Activated CD4-positive, alpha-beta T cell treated with anti-CD3 and anti-CD28 coated beads, Interleukin-2, amount 10 ng/mL, durations not matched to agents 24 days and 14 days (primary cell): ENCODE data around the gene ATP6V1D. TPM values are rescaled to one million over a fixed set of nuclear protein-coding genes. Genes with fewer than 3 reads are reported as not detected.
"Not testable (repeated sequence)": the region's sequence is repeated elsewhere in the genome, so short reads cannot be mapped to it uniquely, and the experiment has no call there.

Source experiments
- DNase-seq: peaks from one replicate; pipeline ENCODE4 v3.0.0; 2022
- H3K27ac Mint-ChIP-seq: one replicate; pipeline ENCODE4 v1.8.0; 2022; ENCODE audit warnings: mild to moderate bottlenecking, mixed read lengths
- H3K27me3 Mint-ChIP-seq: one replicate; pipeline ENCODE4 v1.8.0; 2022; ENCODE audit warnings: mixed read lengths
- H3K36me3 Mint-ChIP-seq: one replicate; pipeline ENCODE4 v1.8.0; 2022; ENCODE audit warnings: low read depth, mild to moderate bottlenecking, mixed read lengths
- H3K4me1 Mint-ChIP-seq: one replicate; pipeline ENCODE4 v1.8.0; 2021; ENCODE audit warnings: mixed read lengths
- H3K4me3 Mint-ChIP-seq: one replicate; pipeline ENCODE4 v1.8.0; 2022; ENCODE audit warnings: mild to moderate bottlenecking, moderate library complexity, mixed read lengths
- H3K9me3 Mint-ChIP-seq: one replicate; pipeline ENCODE4 v1.8.0; 2021; ENCODE audit warnings: mixed read lengths
- intact Hi-C: fragments of 100-400 bp; cut with micrococcal nuclease; formaldehyde crosslinking; loops from one replicate; pipeline ENCODE4 v1.15.1; 2023
- total RNA-seq: library from RNA; stranded (reverse); gene quantifications from 2 replicates; pipeline ENCODE4 v1.2.3, GENCODE V29; 2022

Gene ATP6V1D
- total RNA-seq, 1 donor from 2014 or later: 30.1 TPM

GRCh38 chr14:67357186-67357968 is 2.2 kb downstream of the ATP6V1D start:
- no peak for DNase-seq
- peaks cover 14% of the 10 kb centered on the region for H3K36me3 Mint-ChIP-seq
- intact Hi-C loops: loop anchor here (5.0 kb wide), 1 partner anchor 190 kb away; no protein-coding TSS in a partner anchor
- no peaks in the 10 kb centered on the region for H3K9me3 Mint-ChIP-seq
- H3K27ac Mint-ChIP-seq: no peak overlapping the region
- H3K4me3 Mint-ChIP-seq: peak overlapping the region; percentile 94
- H3K27me3 Mint-ChIP-seq: peaks cover 4% of the 10 kb centered on the region
- peaks cover 31% of the 10 kb centered on the region for H3K4me1 Mint-ChIP-seq

GRCh38 chr14:67352055-67352454 is 7.5 kb downstream of the ATP6V1D start:
- H3K9me3 Mint-ChIP-seq: no peaks in the 10 kb centered on the region
- no peak overlapping the region for H3K27ac Mint-ChIP-seq
- intact Hi-C loops: no loop called here
- peaks cover 3% of the 10 kb centered on the region for H3K4me1 Mint-ChIP-seq
- peaks cover 17% of the 10 kb centered on the region for H3K36me3 Mint-ChIP-seq
- no peaks in the 10 kb centered on the region for H3K27me3 Mint-ChIP-seq
- H3K4me3 Mint-ChIP-seq: no peak overlapping the region
- no peak for DNase-seq

GRCh38 chr14:67345583-67345982 is 14.0 kb downstream of the ATP6V1D start:
- Mint-ChIP-seq H3K4me3 (no peak overlapping the region), H3K4me1 (no peaks in the 10 kb centered on the region), H3K36me3 (peaks cover 40% of the 10 kb centered on the region), H3K27ac (no peak overlapping the region), H3K9me3 (no peaks in the 10 kb centered on the region), H3K27me3 (no peaks in the 10 kb centered on the region)
- intact Hi-C loops: no loop called here
- DNase-seq: no peak

- intact Hi-C loops: no loop called here
- H3K36me3 Mint-ChIP-seq: peaks cover 35% of the 10 kb centered on the region
- no peaks in the 10 kb centered on the region for H3K27me3 Mint-ChIP-seq
- no peaks in the 10 kb centered on the region for H3K9me3 Mint-ChIP-seq
- no peak overlapping the region for H3K27ac Mint-ChIP-seq
- no peaks in the 10 kb centered on the region for H3K4me1 Mint-ChIP-seq
- DNase-seq: no peak
- no peak overlapping the region for H3K4me3 Mint-ChIP-seq
Observed at GRCh38 chr14:67343601-67344230, 15.9 kb downstream of the ATP6V1D start.

GRCh38 chr14:67341231-67341630 is 18.4 kb downstream of the ATP6V1D start:
- H3K9me3 Mint-ChIP-seq, H3K4me1 Mint-ChIP-seq, H3K27ac Mint-ChIP-seq, DNase-seq, H3K27me3 Mint-ChIP-seq, intact Hi-C loops, H3K4me3 Mint-ChIP-seq: not testable (repeated sequence)
- H3K36me3 Mint-ChIP-seq: peaks cover 40% of the 10 kb centered on the region

GRCh38 chr14:67335781-67336180 is 23.8 kb downstream of the ATP6V1D start:
- peaks cover 42% of the 10 kb centered on the region for H3K36me3 Mint-ChIP-seq
- no peak overlapping the region for H3K4me3 Mint-ChIP-seq
- no peak overlapping the region for H3K27ac Mint-ChIP-seq
- intact Hi-C loops: no loop called here
- H3K27me3 Mint-ChIP-seq: no peaks in the 10 kb centered on the region
- H3K4me1 Mint-ChIP-seq: no peaks in the 10 kb centered on the region
- no peaks in the 10 kb centered on the region for H3K9me3 Mint-ChIP-seq
- DNase-seq: no peak

GRCh38 chr14:67332468-67332867 is 27.1 kb downstream of the ATP6V1D start:
- H3K36me3 Mint-ChIP-seq: peaks cover 35% of the 10 kb centered on the region

GRCh38 chr14:67331368-67332125 is 28.1 kb downstream of the ATP6V1D start:
- Mint-ChIP-seq H3K4me1 (peaks cover 1% of the 10 kb centered on the region), H3K36me3 (peaks cover 38% of the 10 kb centered on the region), H3K4me3 (no peak overlapping the region), H3K27ac (no peak overlapping the region), H3K27me3 (no peaks in the 10 kb centered on the region), H3K9me3 (no peaks in the 10 kb centered on the region)
- DNase-seq: peak; percentile 29
- intact Hi-C loops: no loop called here

More at GRCh38 chr14:67332468-67332867, 27.1 kb downstream of the ATP6V1D start:
- peak; percentile 15 for DNase-seq
- H3K27me3 Mint-ChIP-seq: no peaks in the 10 kb centered on the region
- H3K4me3 Mint-ChIP-seq: no peak overlapping the region
- H3K27ac Mint-ChIP-seq: no peak overlapping the region
- intact Hi-C loops: no loop called here
- H3K4me1 Mint-ChIP-seq: peaks cover 1% of the 10 kb centered on the region
- no peaks in the 10 kb centered on the region for H3K9me3 Mint-ChIP-seq

GRCh38 chr14:67329666-67330065 is 29.9 kb downstream of the ATP6V1D start:
- H3K9me3 Mint-ChIP-seq, intact Hi-C loops, H3K27me3 Mint-ChIP-seq, H3K4me3 Mint-ChIP-seq, H3K4me1 Mint-ChIP-seq, H3K27ac Mint-ChIP-seq: not testable (repeated sequence)
- peaks cover 33% of the 10 kb centered on the region for H3K36me3 Mint-ChIP-seq
- DNase-seq: peak; percentile 6

GRCh38 chr14:67319142-67319541 is 40.5 kb downstream of the ATP6V1D start:
- Mint-ChIP-seq H3K27me3 (no peaks in the 10 kb centered on the region), H3K36me3 (no peaks in the 10 kb centered on the region), H3K9me3 (no peaks in the 10 kb centered on the region), H3K27ac (no peak overlapping the region), H3K4me1 (no peaks in the 10 kb centered on the region), H3K4me3 (no peak overlapping the region)
- DNase-seq: no peak
- intact Hi-C loops: no loop called here

- intact Hi-C loops: no loop called here
- H3K27me3 Mint-ChIP-seq: no peaks in the 10 kb centered on the region
- H3K36me3 Mint-ChIP-seq: no peaks in the 10 kb centered on the region
- H3K27ac Mint-ChIP-seq: no peak overlapping the region
- H3K9me3 Mint-ChIP-seq: no peaks in the 10 kb centered on the region
- H3K4me1 Mint-ChIP-seq: no peaks in the 10 kb centered on the region
- no peak for DNase-seq
- H3K4me3 Mint-ChIP-seq: no peak overlapping the region
Observed at GRCh38 chr14:67317822-67318221, 41.8 kb downstream of the ATP6V1D start.

GRCh38 chr14:67313153-67313552 is 46.5 kb downstream of the ATP6V1D start:
- no peaks in the 10 kb centered on the region for H3K4me1 Mint-ChIP-seq
- intact Hi-C loops: no loop called here
- DNase-seq: peak; percentile 10
- no peaks in the 10 kb centered on the region for H3K27me3 Mint-ChIP-seq
- no peak overlapping the region for H3K27ac Mint-ChIP-seq
- H3K4me3 Mint-ChIP-seq: no peak overlapping the region
- H3K36me3 Mint-ChIP-seq: no peaks in the 10 kb centered on the region
- no peaks in the 10 kb centered on the region for H3K9me3 Mint-ChIP-seq

GRCh38 chr14:67311868-67312267 is 47.7 kb downstream of the ATP6V1D start:
- peak; percentile 27 for DNase-seq
- intact Hi-C loops: no loop called here
- no peaks in the 10 kb centered on the region for H3K27me3 Mint-ChIP-seq
- H3K4me3 Mint-ChIP-seq: no peak overlapping the region
- H3K27ac Mint-ChIP-seq: no peak overlapping the region
- H3K36me3 Mint-ChIP-seq: peaks cover 3% of the 10 kb centered on the region
- no peaks in the 10 kb centered on the region for H3K4me1 Mint-ChIP-seq
- no peaks in the 10 kb centered on the region for H3K9me3 Mint-ChIP-seq
